Measurements from ENCODE around the gene MAST4.

MAST4 gene

GRCh38 chr5:67031692-67032091 lies 435.5 kb downstream of the MAST4 start:
- TF ChIP-seq CTCF (IDR thresholded peaks at IDR 0.05; ENCODE audit: insufficient read depth, low read depth, low read length, missing control alignments): no peak
- no peak overlapping the region for H3K4me3 ChIP-seq (ENCODE audit: low read depth, low read length)
- DNase-seq (ENCODE audit: low read depth): no peak

- DNase-seq (ENCODE audit: low read depth): no peak
- no peak for TF ChIP-seq CTCF (IDR thresholded peaks at IDR 0.05; ENCODE audit: insufficient read depth, low read depth, low read length, missing control alignments)
- no peak overlapping the region for H3K4me3 ChIP-seq (ENCODE audit: low read depth, low read length)
Measured at GRCh38 chr5:67032921-67033664, 436.9 kb downstream of the MAST4 start.

DNA sequence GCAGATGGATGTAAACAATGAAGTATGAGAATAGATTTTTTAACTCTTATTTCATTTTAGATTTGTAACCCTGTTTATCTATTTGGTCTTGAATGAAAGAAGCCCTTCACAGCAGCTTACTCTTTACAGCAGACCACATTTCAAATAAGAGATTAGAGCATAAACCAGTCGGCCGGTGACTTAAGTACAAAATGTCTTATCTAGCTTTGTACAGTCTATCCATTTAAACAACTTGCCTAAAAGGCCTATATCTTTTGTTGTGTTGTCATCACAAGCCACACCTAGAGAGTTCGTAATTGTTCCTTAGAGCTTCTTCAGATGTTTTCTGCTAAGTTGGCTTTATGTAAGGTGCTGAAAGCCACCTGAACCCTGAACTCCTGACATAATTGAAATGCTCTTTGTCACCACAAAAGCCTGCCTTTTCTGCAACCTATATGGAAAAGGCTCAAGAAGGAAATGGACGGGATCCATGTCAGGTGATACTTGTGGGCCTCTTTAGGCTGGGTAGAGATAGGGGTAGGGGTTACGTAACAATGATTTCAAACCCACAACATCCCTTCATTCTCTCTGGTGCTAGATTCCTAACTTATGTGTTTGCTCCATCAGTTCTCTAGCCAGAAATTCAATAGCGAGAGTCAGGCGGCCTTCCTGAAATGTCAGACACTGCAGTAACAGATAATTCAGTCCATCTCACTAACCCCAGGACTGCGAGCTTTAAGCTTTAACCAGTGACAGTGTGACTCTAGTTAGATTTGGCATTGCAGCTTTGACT lies 437.9 kb downstream of the MAST4 start:
- TF ChIP-seq CTCF (IDR thresholded peaks at IDR 0.05; ENCODE audit: insufficient read depth, low read depth, low read length, missing control alignments): no peak
- H3K4me3 ChIP-seq (ENCODE audit: low read depth, low read length): no peak overlapping the region
- no peak for DNase-seq (ENCODE audit: low read depth)

GRCh38 chr5:67035098-67035740 lies 439.0 kb downstream of the MAST4 start:
- no peak overlapping the region for H3K4me3 ChIP-seq (ENCODE audit: low read depth, low read length)
- TF ChIP-seq CTCF (IDR thresholded peaks at IDR 0.05; ENCODE audit: insufficient read depth, low read depth, low read length, missing control alignments): no peak
- DNase-seq (ENCODE audit: low read depth): no peak

- no peak overlapping the region for H3K4me3 ChIP-seq (ENCODE audit: low read depth, low read length)
- no peak for TF ChIP-seq CTCF (IDR thresholded peaks at IDR 0.05; ENCODE audit: insufficient read depth, low read depth, low read length, missing control alignments)
- DNase-seq (ENCODE audit: low read depth): no peak
Measured at GRCh38 chr5:67037171-67037570, 441.0 kb downstream of the MAST4 start.

- TF ChIP-seq CTCF (IDR thresholded peaks at IDR 0.05; ENCODE audit: insufficient read depth, low read depth, low read length, missing control alignments): no peak
- H3K4me3 ChIP-seq (ENCODE audit: low read depth, low read length): no peak overlapping the region
- no peak for DNase-seq (ENCODE audit: low read depth)
Measured at GRCh38 chr5:67038817-67039603, 442.8 kb downstream of the MAST4 start.

Data from GM12865 (cell line).